ENCODE measurements around the gene KDSR. TPM values are rescaled to one million over a fixed set of nuclear protein-coding genes. Genes with fewer than 3 reads are reported as not detected.

The KDSR gene
- total and polyA plus RNA-seq, 7 donors: 10.4 to 33.0 (median 21.6) TPM

DNA sequence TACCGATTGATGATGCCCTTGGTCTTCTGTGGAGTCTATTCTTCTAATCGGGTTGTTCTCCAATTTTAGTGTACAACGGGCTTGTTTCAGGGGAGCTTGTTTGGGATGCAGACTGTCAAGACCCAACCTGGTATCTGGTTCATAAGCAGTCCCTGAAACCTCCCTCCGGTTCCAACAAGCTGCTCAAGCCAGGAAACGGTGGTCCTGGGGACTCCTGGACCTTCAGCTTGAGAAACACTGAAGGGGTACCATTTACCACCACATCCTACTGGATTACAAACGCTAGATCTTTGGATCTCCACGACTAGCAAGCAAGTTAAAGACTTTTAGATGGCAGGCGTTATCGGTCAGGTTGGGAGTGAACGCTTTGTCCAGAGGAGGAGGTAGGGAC is 49.5 kb downstream of the KDSR start:
- intact Hi-C loops (cut with DNase I): loop anchor here (5.0 kb wide), 4 partner anchors 45 to 185 kb away; no protein-coding TSS in a partner anchor
- Histone ChIP-seq H3K4me1 (peaks cover 46% of the 10 kb centered on the region), H3K36me3 (ENCODE audit: insufficient read depth in 1 of 2, low read depth in 1 of 2) (no peaks in the 10 kb centered on the region), H3K9me3 (no peaks in the 10 kb centered on the region), H3K4me3 (peak overlapping the region; percentile 71), H3K27ac (peak overlapping the region; percentile 72), H3K27me3 (ENCODE audit: insufficient read depth in 3 of 3, low read length in 2 of 3) (no peaks in the 10 kb centered on the region)
- TF ChIP-seq, protein P1, sequence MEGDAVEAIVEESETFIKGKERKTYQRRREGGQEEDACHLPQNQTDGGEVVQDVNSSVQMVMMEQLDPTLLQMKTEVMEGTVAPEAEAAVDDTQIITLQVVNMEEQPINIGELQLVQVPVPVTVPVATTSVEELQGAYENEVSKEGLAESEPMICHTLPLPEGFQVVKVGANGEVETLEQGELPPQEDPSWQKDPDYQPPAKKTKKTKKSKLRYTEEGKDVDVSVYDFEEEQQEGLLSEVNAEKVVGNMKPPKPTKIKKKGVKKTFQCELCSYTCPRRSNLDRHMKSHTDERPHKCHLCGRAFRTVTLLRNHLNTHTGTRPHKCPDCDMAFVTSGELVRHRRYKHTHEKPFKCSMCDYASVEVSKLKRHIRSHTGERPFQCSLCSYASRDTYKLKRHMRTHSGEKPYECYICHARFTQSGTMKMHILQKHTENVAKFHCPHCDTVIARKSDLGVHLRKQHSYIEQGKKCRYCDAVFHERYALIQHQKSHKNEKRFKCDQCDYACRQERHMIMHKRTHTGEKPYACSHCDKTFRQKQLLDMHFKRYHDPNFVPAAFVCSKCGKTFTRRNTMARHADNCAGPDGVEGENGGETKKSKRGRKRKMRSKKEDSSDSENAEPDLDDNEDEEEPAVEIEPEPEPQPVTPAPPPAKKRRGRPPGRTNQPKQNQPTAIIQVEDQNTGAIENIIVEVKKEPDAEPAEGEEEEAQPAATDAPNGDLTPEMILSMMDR (IDR thresholded peaks at IDR 0.05): no peak
- 19 to 45% (median 23%) methylated on average over 10 of the region's 10 CpGs for WGBS, 3 donors
- ATAC-seq (peak in 1 of 4 donors; percentile 1), DNase-seq (no peak)

DNA sequence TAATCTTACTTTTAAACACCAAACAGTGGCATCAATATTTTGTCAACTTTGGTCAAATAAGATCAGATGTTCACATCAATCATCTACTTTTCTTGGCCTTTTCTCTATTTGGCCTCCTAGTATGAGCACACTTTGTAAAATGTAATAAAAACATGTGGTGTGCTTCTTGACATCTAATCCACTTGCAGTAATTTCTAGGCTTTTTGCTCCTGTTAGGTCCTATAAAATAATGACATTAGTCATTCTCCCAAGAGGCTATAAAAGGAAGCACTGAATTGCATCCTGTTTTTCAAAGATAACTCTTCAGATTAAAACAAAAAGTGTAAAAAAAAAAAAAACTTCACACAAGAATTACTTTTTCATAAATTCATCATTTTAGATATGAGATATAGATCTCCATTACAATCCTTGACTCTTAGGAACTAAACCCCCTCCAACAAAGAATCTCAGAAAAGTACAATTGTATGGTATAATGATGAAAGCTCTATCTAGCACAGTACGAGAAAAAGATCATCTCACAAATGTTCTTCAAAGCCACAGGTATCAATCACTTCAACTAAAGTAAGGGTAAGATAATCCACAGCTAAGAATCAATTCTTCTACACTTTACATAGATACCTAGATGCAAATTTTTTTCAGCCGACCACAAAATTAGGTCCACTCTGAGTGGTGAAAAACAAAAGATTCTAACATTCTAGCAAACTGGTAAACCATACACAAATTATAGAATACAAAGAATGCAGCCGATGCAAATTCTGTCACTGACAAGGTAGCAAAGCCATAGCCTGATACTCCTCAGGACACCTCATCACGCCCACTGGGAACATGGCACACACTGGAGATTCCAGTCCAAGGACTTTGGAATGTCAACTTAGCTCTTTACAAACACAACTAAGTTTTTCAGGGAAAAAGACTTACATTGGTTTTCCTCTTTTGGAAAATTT is 50.1 kb downstream of the KDSR start:
- ATAC-seq (no peak), DNase-seq (no peak)
- no peaks in the 10 kb centered on the region for H3K36me3 ChIP-seq (ENCODE audit: insufficient read depth in 1 of 2, low read depth in 1 of 2)
- intact Hi-C loops (cut with DNase I): loop anchor here (5.0 kb wide), 4 partner anchors 45 to 185 kb away; no protein-coding TSS in a partner anchor
- 38 to 63% (median 43%) methylated on average over 4 of the region's 4 CpGs for WGBS, 3 donors
- TF ChIP-seq, protein P1 (IDR thresholded peaks at IDR 0.05): no peak
- H3K9me3 ChIP-seq: no peaks in the 10 kb centered on the region
- H3K27ac ChIP-seq: peak overlapping the region; percentile 72
- peaks cover 49% of the 10 kb centered on the region for H3K4me1 ChIP-seq
- H3K4me3 ChIP-seq: peak overlapping the region; percentile 71
- no peaks in the 10 kb centered on the region for H3K27me3 ChIP-seq (ENCODE audit: insufficient read depth in 3 of 3, low read length in 2 of 3)

DNA sequence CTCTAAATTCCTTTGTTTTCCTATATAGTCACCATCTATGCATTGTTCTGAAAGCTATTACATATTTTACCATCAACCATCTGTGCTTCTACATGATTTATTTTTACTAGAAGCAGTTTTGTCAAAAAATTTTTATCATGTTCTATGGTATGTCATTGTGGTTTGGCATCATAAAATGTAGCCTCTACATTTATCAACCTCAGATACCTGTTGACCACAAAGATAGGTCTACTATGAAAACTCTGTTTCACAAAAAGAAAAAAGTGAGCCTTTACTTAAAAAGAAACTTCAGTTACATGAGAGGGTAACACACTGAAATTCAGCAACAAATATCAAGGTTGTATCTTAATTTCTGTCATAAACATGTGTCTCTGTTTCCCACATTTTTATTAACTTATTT is 51.1 kb downstream of the KDSR start:
- no peak for ATAC-seq
- H3K27ac ChIP-seq: peak overlapping the region; percentile 51
- peak overlapping the region; percentile 71 for H3K4me3 ChIP-seq
- peaks cover 52% of the 10 kb centered on the region for H3K4me1 ChIP-seq
- H3K36me3 ChIP-seq (ENCODE audit: insufficient read depth in 1 of 2, low read depth in 1 of 2): no peaks in the 10 kb centered on the region
- H3K27me3 ChIP-seq (ENCODE audit: insufficient read depth in 3 of 3, low read length in 2 of 3): no peaks in the 10 kb centered on the region
- TF ChIP-seq, protein P1 (IDR thresholded peaks at IDR 0.05): no peak
- intact Hi-C loops (cut with DNase I): loop anchor here (5.0 kb wide), 4 partner anchors 44 to 184 kb away; no protein-coding TSS in a partner anchor
- no peaks in the 10 kb centered on the region for H3K9me3 ChIP-seq
- no peak for DNase-seq

DNA sequence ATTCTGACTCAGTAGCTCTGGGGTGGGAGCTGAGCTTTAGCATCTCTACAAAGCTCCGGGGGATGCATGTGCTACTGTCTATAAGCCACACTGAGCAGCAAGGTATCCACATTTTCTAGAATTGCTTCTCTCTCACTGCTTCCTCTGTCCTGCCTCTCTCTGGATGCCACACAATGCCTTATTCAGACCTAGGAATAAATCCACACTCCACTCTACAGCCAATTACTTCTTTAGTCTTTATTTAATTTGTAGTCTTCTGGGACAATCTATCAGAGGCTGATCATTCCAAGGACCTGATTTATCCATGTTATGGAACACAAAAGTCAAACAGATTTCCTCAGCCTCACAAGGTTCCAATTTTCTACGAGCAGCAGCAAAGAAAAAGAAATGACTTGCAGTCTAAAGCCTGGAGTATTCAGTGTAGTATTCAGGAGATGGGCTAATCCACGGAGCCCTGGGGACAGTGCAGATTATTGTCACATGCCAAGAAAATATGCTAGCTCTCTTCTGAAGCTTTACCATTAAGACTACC is 51.8 kb downstream of the KDSR start:
- DNase-seq (no peak), ATAC-seq (no peak)
- Histone ChIP-seq H3K4me3 (peak overlapping the region; percentile 71), H3K27ac (peak overlapping the region; percentile 51), H3K27me3 (ENCODE audit: insufficient read depth in 3 of 3, low read length in 2 of 3) (no peaks in the 10 kb centered on the region), H3K4me1 (peaks cover 49% of the 10 kb centered on the region), H3K9me3 (no peaks in the 10 kb centered on the region), H3K36me3 (ENCODE audit: insufficient read depth in 1 of 2, low read depth in 1 of 2) (no peaks in the 10 kb centered on the region)
- TF ChIP-seq, protein P1 (IDR thresholded peaks at IDR 0.05): no peak
- WGBS, 3 donors: 42 to 68% (median 46%) methylated on average over 3 of the region's 3 CpGs
- intact Hi-C loops (cut with DNase I): loop anchor here (5.0 kb wide), 4 partner anchors 43 to 183 kb away; no protein-coding TSS in a partner anchor
